ENCODE measurements around the gene LHPP. TPM values are rescaled to one million over a fixed set of nuclear protein-coding genes. Genes with fewer than 3 reads are reported as not detected.

Gene LHPP
- total RNA-seq, 1 donor from 2014 or later: 2.6 TPM

- DNase-seq (ENCODE audit: low read depth in 2 of 2): no peak
Measured at GRCh38 chr10:124552691-124553276, 91.2 kb downstream of the LHPP start.

- DNase-seq (ENCODE audit: low read depth in 2 of 2): no peak
Measured at GRCh38 chr10:124554085-124554858, 92.6 kb downstream of the LHPP start.

GRCh38 chr10:124557167-124557566 is 95.5 kb downstream of the LHPP start:
- no peak for DNase-seq (ENCODE audit: low read depth in 2 of 2)

GRCh38 chr10:124557648-124558338 is 96.2 kb downstream of the LHPP start:
- DNase-seq (ENCODE audit: low read depth in 2 of 2): no peak

- no peak for DNase-seq (ENCODE audit: low read depth in 2 of 2)
Measured at GRCh38 chr10:124558339-124559321, 97.0 kb downstream of the LHPP start.

- no peak for DNase-seq (ENCODE audit: low read depth in 2 of 2)
Measured at GRCh38 chr10:124559372-124560132, 97.9 kb downstream of the LHPP start.

- peak in 1 of 2 donors; percentile 58 for DNase-seq (ENCODE audit: low read depth in 2 of 2)
Measured at GRCh38 chr10:124560377-124561105, 98.9 kb downstream of the LHPP start.

GRCh38 chr10:124561206-124561605 is 99.6 kb downstream of the LHPP start:
- DNase-seq (ENCODE audit: low read depth in 2 of 2): no peak

- no peak for DNase-seq (ENCODE audit: low read depth in 2 of 2)
Measured at GRCh38 chr10:124562425-124563060, 100.9 kb downstream of the LHPP start.

- no peak for DNase-seq (ENCODE audit: low read depth in 2 of 2)
Measured at GRCh38 chr10:124563320-124564040, 101.9 kb downstream of the LHPP start.

- no peak for DNase-seq (ENCODE audit: low read depth in 2 of 2)
Measured at GRCh38 chr10:124564881-124565280, 103.3 kb downstream of the LHPP start.

- DNase-seq (ENCODE audit: low read depth in 2 of 2): peak; percentile 16 to 24
Measured at GRCh38 chr10:124565565-124566221, 104.1 kb downstream of the LHPP start.

- DNase-seq (ENCODE audit: low read depth in 2 of 2): no peak
Measured at GRCh38 chr10:124566222-124566888, 104.7 kb downstream of the LHPP start.

- no peak for DNase-seq (ENCODE audit: low read depth in 2 of 2)
Measured at GRCh38 chr10:124566981-124567835, 105.6 kb downstream of the LHPP start.

GRCh38 chr10:124568339-124568738 is 106.7 kb downstream of the LHPP start:
- no peak for DNase-seq (ENCODE audit: low read depth in 2 of 2)

GRCh38 chr10:124568848-124569622 is 107.4 kb downstream of the LHPP start:
- DNase-seq (ENCODE audit: low read depth in 2 of 2): no peak

Measured in lung microvascular endothelial cell (primary cell).